ENCODE measurements around the gene RASD2.

DNA sequence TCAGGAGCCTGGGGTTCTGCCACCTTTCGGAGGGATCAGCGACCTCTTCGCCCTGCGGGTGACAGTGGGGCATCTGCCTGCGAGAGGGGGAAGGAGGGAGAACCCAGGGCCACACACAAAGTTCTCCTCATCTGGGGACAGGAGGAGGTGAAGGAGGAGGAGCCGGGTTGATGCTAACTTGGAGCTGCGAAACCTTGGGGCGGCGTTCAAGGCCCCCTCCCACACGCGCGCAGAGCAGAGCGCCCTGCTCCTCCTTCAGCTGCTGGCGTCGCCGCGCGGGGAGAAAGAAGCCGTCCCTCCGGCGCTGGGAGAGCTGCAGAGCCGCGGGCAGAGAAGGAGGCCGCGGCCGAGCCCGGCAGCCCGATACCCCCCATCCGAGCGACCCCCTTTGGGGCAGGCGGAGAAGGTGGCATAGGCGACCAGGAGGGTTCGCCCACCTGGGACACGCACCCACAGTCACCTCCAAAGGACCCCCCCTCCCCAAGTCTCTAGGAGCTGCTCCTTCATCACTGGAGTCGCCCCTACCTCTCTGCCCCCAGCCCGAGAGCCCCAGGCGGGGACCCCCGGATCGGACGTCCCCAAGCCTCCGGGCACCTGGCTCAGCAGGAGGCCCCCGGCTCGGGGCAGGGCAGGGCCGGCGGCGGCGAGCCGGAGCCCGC lies at the start of gene RASD2:
- TF ChIP-seq, protein P1, sequence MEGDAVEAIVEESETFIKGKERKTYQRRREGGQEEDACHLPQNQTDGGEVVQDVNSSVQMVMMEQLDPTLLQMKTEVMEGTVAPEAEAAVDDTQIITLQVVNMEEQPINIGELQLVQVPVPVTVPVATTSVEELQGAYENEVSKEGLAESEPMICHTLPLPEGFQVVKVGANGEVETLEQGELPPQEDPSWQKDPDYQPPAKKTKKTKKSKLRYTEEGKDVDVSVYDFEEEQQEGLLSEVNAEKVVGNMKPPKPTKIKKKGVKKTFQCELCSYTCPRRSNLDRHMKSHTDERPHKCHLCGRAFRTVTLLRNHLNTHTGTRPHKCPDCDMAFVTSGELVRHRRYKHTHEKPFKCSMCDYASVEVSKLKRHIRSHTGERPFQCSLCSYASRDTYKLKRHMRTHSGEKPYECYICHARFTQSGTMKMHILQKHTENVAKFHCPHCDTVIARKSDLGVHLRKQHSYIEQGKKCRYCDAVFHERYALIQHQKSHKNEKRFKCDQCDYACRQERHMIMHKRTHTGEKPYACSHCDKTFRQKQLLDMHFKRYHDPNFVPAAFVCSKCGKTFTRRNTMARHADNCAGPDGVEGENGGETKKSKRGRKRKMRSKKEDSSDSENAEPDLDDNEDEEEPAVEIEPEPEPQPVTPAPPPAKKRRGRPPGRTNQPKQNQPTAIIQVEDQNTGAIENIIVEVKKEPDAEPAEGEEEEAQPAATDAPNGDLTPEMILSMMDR (IDR thresholded peaks at IDR 0.05), result no peak
- TF ChIP-seq EP300 (IDR thresholded peaks at IDR 0.05), result no peak
